ENCODE data around the gene CCDC194. TPM values are rescaled to one million over a fixed set of nuclear protein-coding genes. Genes with fewer than 3 reads are reported as not detected.

CCDC194 gene
- total RNA-seq, 2 experiments from 2014 or later = 4.9 to 7.0 TPM

DNA sequence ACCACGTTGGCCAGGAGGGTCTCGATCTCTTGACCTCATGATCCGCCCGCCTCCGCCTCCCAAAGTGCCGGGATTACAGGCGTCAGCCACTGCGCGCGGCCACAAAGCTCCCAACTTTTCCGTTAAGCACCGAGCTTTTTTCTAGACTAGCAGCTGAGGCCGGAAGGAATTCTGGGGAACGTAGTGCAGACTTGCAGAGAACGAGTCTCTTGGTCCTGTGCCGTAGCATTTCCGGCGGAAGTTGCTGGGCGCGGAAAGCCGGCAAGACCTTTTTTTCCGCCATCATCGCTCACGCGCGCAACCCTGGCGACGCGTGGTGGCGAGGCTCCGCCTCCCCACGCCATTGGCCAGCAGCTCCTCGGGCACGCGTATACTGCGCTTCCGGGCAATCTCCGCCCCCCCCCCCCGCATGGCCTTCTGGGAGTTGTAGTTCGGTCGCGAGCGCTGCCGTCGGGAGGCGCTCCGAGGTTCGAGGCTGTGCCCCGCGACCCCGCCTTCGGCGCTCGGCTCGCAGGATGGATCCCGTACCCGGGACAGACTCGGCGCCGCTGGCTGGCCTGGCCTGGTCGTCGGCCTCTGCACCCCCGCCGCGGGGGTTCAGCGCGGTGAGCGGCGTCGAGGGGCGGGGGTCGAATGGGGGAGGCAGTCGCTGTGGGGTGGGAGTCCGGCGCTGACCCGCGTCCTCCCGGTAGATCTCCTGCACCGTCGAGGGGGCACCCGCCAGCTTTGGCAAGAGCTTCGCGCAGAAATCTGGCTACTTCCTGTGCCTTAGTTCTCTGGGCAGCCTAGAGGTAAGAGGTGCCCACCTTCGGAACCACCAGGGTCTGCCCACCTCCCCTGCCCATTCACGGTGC lies 25.9 kb upstream of the CCDC194 start, which contains the start of gene MVB12A:
MVB12A (plus strand) TSS at position 427 of the 854 bp plus-strand sequence; CDS start at position 516, 89 bp downstream.
- Mint-ChIP-seq H3K36me3 (ENCODE audit: low read depth) (peaks cover 24% of the 10 kb centered on the region), H3K27me3 (no peaks in the 10 kb centered on the region)

DNA sequence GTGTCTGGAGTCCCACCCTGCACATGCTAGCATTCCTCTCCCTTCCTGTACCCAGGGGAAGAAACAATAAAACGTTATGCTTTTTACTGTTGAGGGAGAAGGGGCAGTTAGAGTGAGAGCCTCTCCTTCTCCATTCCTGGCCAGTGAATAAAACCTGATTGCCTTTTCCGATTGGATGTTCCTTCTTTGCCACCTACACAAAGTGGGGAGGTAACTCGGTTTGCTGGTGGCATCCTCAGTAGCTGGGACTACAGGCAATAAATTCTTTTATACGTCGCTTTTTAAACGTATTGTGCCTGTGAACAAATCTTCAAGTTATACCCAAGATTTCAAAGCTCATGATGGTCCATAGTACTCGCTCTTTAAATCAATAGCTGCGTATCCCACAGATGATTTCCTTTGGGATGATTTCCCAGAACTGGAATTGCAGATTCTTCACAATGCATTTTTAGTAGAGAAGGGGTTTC lies 25.2 kb upstream of the CCDC194 start:
- DNase-seq = no peak
- peaks cover 30% of the 10 kb centered on the region for H3K36me3 Mint-ChIP-seq (ENCODE audit: low read depth)
- CTCF ChIA-PET = interaction anchor here (0.5 to 2.6 kb wide), 17 partner anchors 9 to 577 kb away, joined by 3 to 14 read pairs (median 4); partner anchors contain the start of genes BST2, FCHO1 and RPL18A

More for the DNA sequence above, 25.9 kb upstream of the CCDC194 start, which contains the start of gene MVB12A:
- Mint-ChIP-seq H3K4me3 (peak within 1 kb of the TSS; percentile 84), H3K4me1 (peaks cover 26% of the 10 kb centered on the region), H3K9me3 (no peaks in the 10 kb centered on the region), H3K27ac (peak within 1 kb of the TSS; percentile 86)
- DNase-seq = peak; percentile 97
- POLR2A ChIA-PET = interaction anchor here (0.6 to 5.4 kb wide), 15 partner anchors 8 to 440 kb away, joined by 3 to 62 read pairs (median 4); partner anchors contain the start of genes BABAM1, BST2, DDA1 and FCHO1
- CTCF ChIA-PET = interaction anchor here (0.5 to 2.6 kb wide), 16 partner anchors 9 to 577 kb away, joined by 3 to 14 read pairs (median 4); partner anchors contain the start of genes BST2, FCHO1 and RPL18A

DNA sequence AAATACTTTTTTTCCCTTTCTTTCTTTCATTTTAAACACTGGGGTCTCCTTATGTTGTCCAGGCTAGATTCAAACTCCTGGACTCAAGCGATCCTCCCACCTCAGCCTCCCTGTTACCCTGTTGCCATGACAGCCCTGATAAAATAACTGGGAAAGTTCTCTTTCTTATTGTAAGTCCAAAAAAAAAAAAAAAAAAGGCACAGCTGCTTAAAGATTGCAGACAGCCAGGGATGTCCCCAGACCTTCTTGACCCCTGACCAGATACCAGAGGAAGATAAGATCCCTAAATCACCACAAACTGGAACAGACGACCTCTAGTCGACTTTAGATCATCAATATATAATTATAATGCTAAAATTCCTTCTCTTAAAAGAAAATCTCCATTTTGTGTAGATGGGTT lies 24.7 kb upstream of the CCDC194 start:
- peak overlapping the region; percentile 84 for H3K4me3 Mint-ChIP-seq
- ChIA-PET CTCF (interaction anchor here (0.8 to 2.6 kb wide), 5 partner anchors 13 to 441 kb away, joined by 3 to 14 read pairs (median 5); partner anchors contain the start of genes BST2 and RPL18A), POLR2A (interaction anchor here (1.0 to 5.4 kb wide), 4 partner anchors 12 to 332 kb away, joined by 3 to 62 read pairs (median 4); partner anchors contain the start of genes BST2 and FCHO1)
- peaks cover 35% of the 10 kb centered on the region for H3K36me3 Mint-ChIP-seq (ENCODE audit: low read depth)
- H3K4me1 Mint-ChIP-seq = peaks cover 26% of the 10 kb centered on the region
- H3K9me3 Mint-ChIP-seq = no peaks in the 10 kb centered on the region
- DNase-seq = no peak
- peak overlapping the region; percentile 86 for H3K27ac Mint-ChIP-seq
- H3K27me3 Mint-ChIP-seq = no peaks in the 10 kb centered on the region

More for the DNA sequence above, 25.2 kb upstream of the CCDC194 start:
- H3K4me3 Mint-ChIP-seq = peak overlapping the region; percentile 84
- H3K9me3 Mint-ChIP-seq = no peaks in the 10 kb centered on the region
- POLR2A ChIA-PET = interaction anchor here (0.6 to 5.4 kb wide), 15 partner anchors 8 to 441 kb away, joined by 3 to 62 read pairs (median 4); partner anchors contain the start of genes BABAM1, BST2, DDA1 and FCHO1
- peaks cover 26% of the 10 kb centered on the region for H3K4me1 Mint-ChIP-seq
- no peaks in the 10 kb centered on the region for H3K27me3 Mint-ChIP-seq
- H3K27ac Mint-ChIP-seq = peak overlapping the region; percentile 86

DNA sequence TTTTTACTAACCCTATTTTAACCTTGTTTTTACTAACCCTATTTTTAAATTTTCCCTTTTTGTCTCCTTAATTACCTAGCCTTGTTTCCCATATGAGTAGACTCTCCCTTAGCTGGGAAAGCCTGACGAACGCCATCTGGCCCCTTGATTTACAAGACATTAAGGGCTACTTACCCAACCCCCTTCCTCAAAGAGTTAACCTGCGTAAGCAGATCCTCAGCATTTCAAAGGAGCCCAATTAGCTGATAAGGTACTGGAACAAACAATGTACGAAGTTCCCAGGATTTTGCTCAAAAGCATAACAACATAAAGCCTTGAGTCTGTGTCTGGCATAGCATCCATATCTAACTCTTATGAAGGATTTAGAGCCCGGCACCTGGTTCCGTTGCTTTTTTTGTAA lies 21.1 kb upstream of the CCDC194 start:
- peak overlapping the region; percentile 26 for H3K27ac Mint-ChIP-seq
- no peaks in the 10 kb centered on the region for H3K27me3 Mint-ChIP-seq
- H3K4me1 Mint-ChIP-seq = peaks cover 32% of the 10 kb centered on the region
- ChIA-PET POLR2A (interaction anchor here (1.0 kb wide), 1 partner anchor 8 kb away, joined by 3 read pairs; no protein-coding TSS in a partner anchor), CTCF (no interaction called here)
- no peak overlapping the region for H3K4me3 Mint-ChIP-seq
- no peaks in the 10 kb centered on the region for H3K9me3 Mint-ChIP-seq
- H3K36me3 Mint-ChIP-seq (ENCODE audit: low read depth) = peaks cover 48% of the 10 kb centered on the region
- no peak for DNase-seq

DNA sequence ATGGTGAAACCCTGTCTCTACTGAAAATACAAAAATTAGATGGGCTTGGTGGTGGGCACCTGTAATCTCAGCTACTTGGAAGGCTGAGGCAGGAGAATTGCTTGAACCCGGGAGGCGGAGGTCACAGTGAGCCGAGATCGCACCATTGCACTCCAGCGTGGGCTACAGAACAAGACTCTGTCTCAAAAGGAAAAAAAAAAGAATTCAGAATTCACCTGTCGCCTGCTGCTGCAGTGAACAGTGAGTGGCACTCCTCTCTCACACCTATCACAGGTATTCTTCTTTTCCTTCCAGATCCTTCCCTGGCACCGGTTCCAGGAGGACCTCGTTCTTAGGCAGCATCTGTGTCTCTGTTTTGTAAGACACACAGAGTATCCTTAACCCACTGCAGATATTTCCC lies 20.1 kb upstream of the CCDC194 start:
- Mint-ChIP-seq H3K4me3 (no peak overlapping the region), H3K27me3 (no peaks in the 10 kb centered on the region), H3K27ac (no peak overlapping the region), H3K4me1 (peaks cover 28% of the 10 kb centered on the region), H3K9me3 (no peaks in the 10 kb centered on the region), H3K36me3 (ENCODE audit: low read depth) (peaks cover 53% of the 10 kb centered on the region)
- ChIA-PET CTCF (no interaction called here), POLR2A (no interaction called here)
- DNase-seq = no peak

DNA sequence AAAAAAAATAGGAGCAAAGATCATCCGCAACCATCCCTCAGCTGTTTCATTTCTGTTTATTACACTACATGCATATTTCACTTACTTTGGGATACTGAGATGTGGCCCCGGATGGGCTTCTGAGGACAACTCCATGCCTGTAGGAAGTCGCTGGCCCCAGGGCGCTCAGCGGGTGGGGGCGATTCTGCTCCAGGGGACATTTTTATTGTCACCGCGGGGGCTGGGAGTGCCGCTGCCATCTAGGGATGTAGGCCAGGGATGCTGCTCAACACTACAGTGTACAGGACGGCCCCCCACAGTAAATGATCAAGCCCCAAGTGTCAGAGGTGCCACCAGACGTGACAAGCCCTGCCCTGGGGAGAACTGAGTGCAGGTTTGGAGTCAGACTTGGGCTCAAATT lies 17.8 kb upstream of the CCDC194 start:
- Mint-ChIP-seq H3K27me3 (no peaks in the 10 kb centered on the region), H3K36me3 (ENCODE audit: low read depth) (peaks cover 59% of the 10 kb centered on the region), H3K4me3 (no peak overlapping the region), H3K9me3 (no peaks in the 10 kb centered on the region), H3K4me1 (peaks cover 33% of the 10 kb centered on the region), H3K27ac (no peak overlapping the region)
- POLR2A ChIA-PET = interaction anchor here (1.2 kb wide), 1 partner anchor 8 kb away, joined by 5 read pairs; the partner anchor contains the start of gene MVB12A
- CTCF ChIA-PET = interaction anchor here (1.6 to 2.1 kb wide), 2 partner anchors 8 to 84 kb away, joined by 4 to 5 read pairs; partner anchors contain the start of gene MVB12A
- DNase-seq = no peak

DNA sequence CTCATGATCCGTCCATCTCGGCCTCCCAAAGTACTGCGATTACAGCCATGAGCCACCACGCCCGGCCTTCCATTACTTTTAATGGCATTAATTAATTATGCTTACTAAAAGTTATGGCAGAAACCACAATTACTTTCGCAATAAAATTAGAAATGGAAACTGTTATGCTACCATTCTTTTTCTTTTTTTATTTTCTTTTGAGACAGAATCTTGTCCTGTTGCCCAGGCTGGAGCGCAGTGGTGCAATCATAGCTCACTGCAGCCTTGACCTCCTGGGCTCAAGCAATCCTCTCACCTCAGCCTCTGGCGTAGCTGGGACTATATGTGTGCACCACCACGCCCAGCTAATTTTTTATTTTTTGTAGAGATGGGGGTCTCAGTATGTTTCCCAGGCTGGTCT lies 16.0 kb upstream of the CCDC194 start:
- Mint-ChIP-seq H3K27ac (no peak overlapping the region), H3K4me1 (peaks cover 33% of the 10 kb centered on the region), H3K4me3 (no peak overlapping the region), H3K36me3 (ENCODE audit: low read depth) (peaks cover 65% of the 10 kb centered on the region), H3K9me3 (no peaks in the 10 kb centered on the region), H3K27me3 (no peaks in the 10 kb centered on the region)
- no peak for DNase-seq
- CTCF ChIA-PET = interaction anchor here (0.7 to 2.1 kb wide), 4 partner anchors 10 to 117 kb away, joined by 3 to 5 read pairs (median 4); partner anchors contain the start of genes MVB12A and PGLS
- POLR2A ChIA-PET = no interaction called here

DNA sequence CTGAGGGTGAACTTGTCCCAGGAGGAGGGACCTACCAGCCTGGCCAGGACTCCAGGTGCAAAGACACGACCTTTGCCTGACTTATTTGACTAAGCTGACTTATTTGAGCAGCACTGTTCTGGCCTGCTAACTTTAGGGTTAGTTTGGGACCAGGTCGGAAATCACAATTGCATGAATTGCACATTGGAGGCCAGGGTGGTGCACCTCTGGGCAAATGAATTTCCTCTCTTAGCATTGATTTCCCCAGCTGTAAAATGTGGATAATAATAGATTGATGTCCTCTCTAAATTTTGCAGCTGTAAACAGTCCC lies 12.8 kb upstream of the CCDC194 start:
- CTCF ChIA-PET = interaction anchor here (0.6 to 2.8 kb wide), 3 partner anchors 10 to 13 kb away, joined by 3 to 14 read pairs (median 4); partner anchors contain the start of genes CCDC194 and MVB12A
- POLR2A ChIA-PET = interaction anchor here (0.9 to 5.7 kb wide), 7 partner anchors 8 to 199 kb away, joined by 3 to 62 read pairs (median 3); partner anchors contain the start of genes ANO8, MRPL34 and MVB12A

DNA sequence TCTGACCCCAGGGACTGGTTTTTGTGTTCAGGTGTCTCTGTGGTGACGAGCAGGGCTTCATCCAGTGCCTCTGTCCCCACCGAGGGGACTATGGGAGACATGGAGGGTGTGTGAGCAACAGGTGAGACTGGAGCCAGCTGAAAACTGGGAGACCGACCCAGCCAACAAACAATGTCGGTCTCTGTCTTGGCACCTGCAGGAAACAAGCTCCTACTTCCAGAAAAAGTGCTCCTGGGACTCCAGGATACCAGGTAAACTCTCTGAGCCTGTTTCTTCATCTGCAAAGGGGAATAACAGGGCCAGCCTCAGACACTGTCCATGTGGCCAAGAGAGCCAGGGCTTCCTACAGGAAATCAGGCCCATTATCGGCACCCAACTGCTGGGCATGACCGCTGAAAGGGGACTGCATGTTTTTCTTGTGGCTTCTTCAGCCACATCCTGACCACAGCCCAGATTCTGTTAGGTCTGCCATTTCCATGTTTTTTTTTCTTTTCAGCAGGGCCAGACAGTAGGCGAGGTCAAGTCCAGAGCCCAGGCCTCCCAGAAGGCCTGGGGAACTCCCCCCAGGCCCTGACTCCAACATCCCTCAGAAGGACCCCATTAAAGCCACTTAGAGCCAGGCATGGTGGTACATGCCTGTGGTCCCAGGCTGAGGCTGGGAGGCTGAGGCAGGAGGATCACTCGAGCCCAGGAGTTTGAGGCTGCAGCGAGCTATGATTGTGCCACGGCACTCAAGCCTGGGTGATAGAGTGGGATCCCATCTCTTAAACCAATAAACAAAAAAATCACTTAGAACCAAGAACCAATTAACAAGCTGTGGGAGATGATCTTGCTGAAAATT lies 12.3 kb upstream of the CCDC194 start:
- peaks cover 34% of the 10 kb centered on the region for H3K4me1 Mint-ChIP-seq
- DNase-seq = peak; percentile 73
- CTCF ChIA-PET = interaction anchor here (0.6 to 2.8 kb wide), 9 partner anchors 9 to 101 kb away, joined by 3 to 14 read pairs (median 4); partner anchors contain the start of genes CCDC194 and MVB12A

More for the DNA sequence above, 12.8 kb upstream of the CCDC194 start:
- Mint-ChIP-seq H3K4me1 (peaks cover 36% of the 10 kb centered on the region), H3K36me3 (ENCODE audit: low read depth) (peaks cover 63% of the 10 kb centered on the region), H3K27ac (peak overlapping the region; percentile 98), H3K4me3 (peak overlapping the region; percentile 93), H3K9me3 (no peaks in the 10 kb centered on the region), H3K27me3 (no peaks in the 10 kb centered on the region)
- DNase-seq = no peak

DNA sequence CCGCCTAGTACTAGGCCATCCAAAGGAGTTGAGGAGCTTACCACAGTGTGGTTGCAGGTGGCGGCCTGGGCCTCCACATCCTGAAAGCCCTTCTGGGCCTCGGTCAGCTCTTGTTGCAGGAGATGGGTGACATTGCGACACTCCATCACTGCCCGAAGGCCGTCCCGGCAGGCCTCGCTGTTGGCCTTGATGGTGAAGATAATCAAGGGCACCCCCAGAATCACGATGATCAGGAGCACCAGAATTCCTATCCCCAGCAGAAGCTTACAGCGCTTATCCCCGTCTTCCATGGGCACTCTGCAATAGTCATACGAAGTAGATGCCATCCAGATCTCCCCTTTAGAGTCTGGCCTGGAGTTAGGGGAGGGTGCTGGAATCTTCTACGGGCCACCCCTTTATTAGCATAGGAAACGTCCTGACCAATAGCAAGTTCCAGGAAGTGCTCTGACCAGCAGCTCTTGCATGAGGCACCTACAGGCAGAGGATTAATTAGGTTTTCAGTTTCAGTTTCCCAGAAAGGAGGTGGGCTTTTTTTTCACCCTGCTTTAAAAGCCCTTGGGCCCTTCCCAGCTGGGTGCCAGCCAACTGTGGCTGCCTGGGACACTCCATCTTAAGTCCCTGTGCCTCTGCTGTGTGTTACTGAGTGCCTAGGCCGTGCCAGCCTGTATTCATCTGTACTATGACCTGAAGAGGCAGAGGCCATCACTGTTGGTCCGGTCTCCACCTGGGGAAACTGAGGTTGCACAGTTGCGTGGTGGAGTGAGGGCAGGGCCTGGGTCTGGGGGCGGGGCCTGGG lies 11.5 kb upstream of the CCDC194 start, which contains the start of gene BST2:
BST2 (minus strand) TSS at position 381 of the 796 bp plus-strand sequence; CDS start at position 326, 55 bp downstream.
- CTCF ChIA-PET = interaction anchor here (0.9 to 2.8 kb wide), 7 partner anchors 11 to 100 kb away, joined by 3 to 14 read pairs (median 5); partner anchors contain the start of genes CCDC194 and MVB12A
- Mint-ChIP-seq H3K9me3 (no peaks in the 10 kb centered on the region), H3K27ac (peak within 1 kb of the TSS; percentile 98), H3K4me3 (peak within 1 kb of the TSS; percentile 93), H3K36me3 (ENCODE audit: low read depth) (peaks cover 71% of the 10 kb centered on the region), H3K27me3 (no peaks in the 10 kb centered on the region), H3K4me1 (peaks cover 35% of the 10 kb centered on the region)
- POLR2A ChIA-PET = interaction anchor here (0.6 to 5.7 kb wide), 16 partner anchors 11 to 821 kb away, joined by 3 to 62 read pairs (median 5); partner anchors contain the start of genes ANO8, BABAM1, CCDC194 and DDA1
- peak; percentile 69 for DNase-seq

More for the DNA sequence above, 12.3 kb upstream of the CCDC194 start:
- Mint-ChIP-seq H3K27me3 (no peaks in the 10 kb centered on the region), H3K9me3 (no peaks in the 10 kb centered on the region), H3K36me3 (ENCODE audit: low read depth) (peaks cover 64% of the 10 kb centered on the region), H3K4me3 (peak overlapping the region; percentile 93), H3K27ac (peak overlapping the region; percentile 98)
- POLR2A ChIA-PET = interaction anchor here (0.9 to 5.7 kb wide), 15 partner anchors 9 to 199 kb away, joined by 3 to 62 read pairs (median 5); partner anchors contain the start of genes ANO8, BABAM1, CCDC194 and DDA1
